Neural progenitor cell (in vitro differentiated cells): ENCODE data around the gene IRF6.

Experiments
- EZH2 ChIP-seq: fragments of 200-600 bp; sonication (generic); IDR thresholded peaks from 2 replicates; pipeline ENCODE4 v1.6.1; 2017; ENCODE audit warnings: antibody characterized with exemption, mild to moderate bottlenecking, moderate library complexity
- EZH2phosphoT487 ChIP-seq: fragments of 200-600 bp; sonication (generic); IDR thresholded peaks from 2 replicates; pipeline ENCODE4 v1.6.1; 2017; ENCODE audit warnings: antibody characterized with exemption
- TF ChIP-seq, protein P1 (sequence below): fragments of 200-600 bp; sonication (generic); IDR thresholded peaks from 2 replicates; pipeline ENCODE4 v1.5.1; 2017; ENCODE audit warnings: antibody characterized with exemption, mild to moderate bottlenecking

DNA sequence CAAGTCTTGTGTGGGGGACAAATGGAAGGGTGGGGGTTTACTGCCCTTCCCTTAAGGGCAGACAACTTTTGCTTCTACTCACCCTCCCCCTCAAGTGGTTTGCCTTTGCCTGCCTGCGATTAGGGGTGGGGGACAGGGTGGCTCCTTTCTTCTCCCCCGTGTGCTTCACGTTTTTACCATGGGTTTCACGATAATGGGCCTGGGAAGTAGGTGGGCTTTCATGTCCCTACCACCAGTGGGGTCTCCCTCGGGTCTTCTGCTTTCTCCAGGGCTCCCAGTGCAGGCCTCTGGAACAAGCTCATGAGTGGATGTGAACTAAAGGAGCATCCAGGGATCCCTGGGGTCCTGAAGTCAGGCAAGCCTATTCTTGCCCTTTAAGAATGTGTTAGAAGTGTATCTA, 43.4 kb upstream of the IRF6 start:
- TF ChIP-seq, protein P1, sequence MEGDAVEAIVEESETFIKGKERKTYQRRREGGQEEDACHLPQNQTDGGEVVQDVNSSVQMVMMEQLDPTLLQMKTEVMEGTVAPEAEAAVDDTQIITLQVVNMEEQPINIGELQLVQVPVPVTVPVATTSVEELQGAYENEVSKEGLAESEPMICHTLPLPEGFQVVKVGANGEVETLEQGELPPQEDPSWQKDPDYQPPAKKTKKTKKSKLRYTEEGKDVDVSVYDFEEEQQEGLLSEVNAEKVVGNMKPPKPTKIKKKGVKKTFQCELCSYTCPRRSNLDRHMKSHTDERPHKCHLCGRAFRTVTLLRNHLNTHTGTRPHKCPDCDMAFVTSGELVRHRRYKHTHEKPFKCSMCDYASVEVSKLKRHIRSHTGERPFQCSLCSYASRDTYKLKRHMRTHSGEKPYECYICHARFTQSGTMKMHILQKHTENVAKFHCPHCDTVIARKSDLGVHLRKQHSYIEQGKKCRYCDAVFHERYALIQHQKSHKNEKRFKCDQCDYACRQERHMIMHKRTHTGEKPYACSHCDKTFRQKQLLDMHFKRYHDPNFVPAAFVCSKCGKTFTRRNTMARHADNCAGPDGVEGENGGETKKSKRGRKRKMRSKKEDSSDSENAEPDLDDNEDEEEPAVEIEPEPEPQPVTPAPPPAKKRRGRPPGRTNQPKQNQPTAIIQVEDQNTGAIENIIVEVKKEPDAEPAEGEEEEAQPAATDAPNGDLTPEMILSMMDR: no peak
- TF ChIP-seq EZH2phosphoT487 (no peak), EZH2 (no peak)
